HepG2 (cell line): ENCODE data around the gene MPPE1. TPM values are rescaled to one million over a fixed set of nuclear protein-coding genes. Genes with fewer than 3 reads are reported as not detected.

Experiments used
- ATAC-seq: fragments of 200-7000 bp; cut with Tn5 transposase; 3 replicates; pipeline ENCODE4 v1.9.1; 2020; ENCODE audit warnings: mild to moderate bottlenecking, moderate library complexity
- BruUV-seq: library from RNA; stranded (reverse); fragments of 400-500 nt; replicated peaks from 2 replicates; lab custom pipeline; 2021; lab: Mats Ljungman, UMichigan
- CTCF ChIA-PET: fragments of 300-600 bp; formaldehyde crosslinking; extraction: SDS; loops from one replicate; lab custom pipeline; 2021; ENCODE audit warnings: low total read pairs, inconsistent platforms, low intra/inter-chr PET ratio; lab: Yijun Ruan, JAX
- POLR2A ChIA-PET: fragments of 350-600 bp; sonication (Branson Sonifier 250); formaldehyde crosslinking; loops from one replicate; lab custom pipeline; 2020; ENCODE audit warnings: antibody characterized with exemption, inconsistent platforms; lab: Yijun Ruan, JAX
- DNase-seq: peaks from one replicate; pipeline ENCODE4 v3.0.0-alpha.2; 2015; ENCODE audit warnings: low spot score
- FAIRE-seq: peaks from 3 replicates; lab custom pipeline; 2011; peaks lifted over from hg19 to GRCh38; lab: Jason Lieb, UNC
- H2AFZ ChIP-seq: one replicate; pipeline ENCODE4 v1.6.1; 2011; ENCODE audit warnings: low read length, inconsistent platforms
- H3K27ac ChIP-seq: fragments of 300-600 bp; 3 replicates; pipeline ENCODE4 v1.8.0; 2011; ENCODE audit warnings: mixed run types, mild to moderate bottlenecking, mixed read lengths, low read length, inconsistent platforms; ENCODE audit not compliant: insufficient read depth; ENCODE audit errors: extremely low read length
- H3K27me3 ChIP-seq, 2 experiments: fragments of 200-600 bp in 1 of 2; 2 replicates in 1 of 2; 3 replicates in 1 of 2; pipeline versions ENCODE4 v1.6.0 to v1.8.0; 2011; ENCODE audit warnings: low read length in 2 of 2, mild to moderate bottlenecking in 2 of 2, moderate library complexity in 2 of 2, inconsistent platforms in 1 of 2; ENCODE audit not compliant: insufficient read depth in 2 of 2, control insufficient read depth in 1 of 2
- H3K36me3 ChIP-seq, 2 experiments: fragments of 200-600 bp in 1 of 2; replicated peaks in 1 of 2; 2 replicates in 1 of 2; 3 replicates in 1 of 2; pipeline versions ENCODE4 v1.5.1 to v1.8.0; 2011; ENCODE audit warnings: low read length in 2 of 2, inconsistent platforms in 1 of 2; ENCODE audit not compliant: insufficient read depth in 2 of 2, control insufficient read depth in 1 of 2
- H3K4me1 ChIP-seq: 2 replicates; pipeline ENCODE4 v1.5.1; 2012; ENCODE audit warnings: low read length, inconsistent platforms; ENCODE audit not compliant: insufficient read depth
- H3K4me2 ChIP-seq: 2 replicates; pipeline ENCODE4 v1.6.0; 2011; ENCODE audit warnings: low read depth, low read length, inconsistent platforms
- H3K4me3 ChIP-seq, 3 experiments: fragments of 200-600 bp in 1 of 3; sonication (generic), shearing (Covaris generic) in 1 of 3; replicated peaks in 1 of 3; 2 replicates each; pipeline ENCODE4 v1.5.1; 2011 to 2016; ENCODE audit warnings: low read length in 3 of 3, inconsistent platforms in 2 of 3, low read depth in 2 of 3, mild to moderate bottlenecking in 2 of 3, control low read depth in 1 of 3, mixed read lengths in 1 of 3; ENCODE audit not compliant: insufficient read depth in 1 of 3
- H3K79me2 ChIP-seq: one replicate; pipeline ENCODE4 v1.6.1; 2011; ENCODE audit warnings: low read length, inconsistent platforms; ENCODE audit not compliant: insufficient read depth
- H3K9ac ChIP-seq: 2 replicates; pipeline ENCODE4 v1.6.0; 2011; ENCODE audit warnings: mild to moderate bottlenecking, low read depth, low read length, inconsistent platforms; ENCODE audit not compliant: insufficient read depth
- H3K9me3 ChIP-seq: 2 replicates; pipeline ENCODE4 v1.5.1; 2012; ENCODE audit warnings: mild to moderate bottlenecking, low read length
- H4K20me1 ChIP-seq: 2 replicates; pipeline ENCODE4 v1.6.0; 2011; ENCODE audit warnings: inconsistent platforms, mild to moderate bottlenecking, low read length, moderate library complexity; ENCODE audit not compliant: insufficient read depth
- BCLAF1 ChIP-seq: fragments of 450-650 bp; IDR thresholded peaks from 2 replicates; pipeline ENCODE4 v1.6.1; 2017; ENCODE audit warnings: mild to moderate bottlenecking
- DMAP1 ChIP-seq: IDR thresholded peaks from 2 replicates; pipeline ENCODE4 v1.6.1; 2016
- DNMT3B ChIP-seq: conservative IDR thresholded peaks from 2 replicates; pipeline ENCODE4 v1.6.1; 2016; ENCODE audit warnings: missing biosample characterization, control low read depth
- HMG20A ChIP-seq: IDR thresholded peaks from 2 replicates; pipeline ENCODE4 v1.6.1; 2016; ENCODE audit warnings: borderline replicate concordance
- MYC ChIP-seq: sonication (generic); formaldehyde crosslinking; IDR thresholded peaks from 2 replicates; pipeline ENCODE4 v1.9.0; 2021; ENCODE audit warnings: missing genetic modification reagents, borderline replicate concordance
- NFKB2 ChIP-seq: sonication (generic); formaldehyde crosslinking; IDR thresholded peaks from 2 replicates; pipeline ENCODE4 v1.4.0; 2020; ENCODE audit warnings: missing genetic modification reagents, borderline replicate concordance
- POLR2A ChIP-seq, 2 experiments: IDR thresholded peaks; 2 replicates each; pipeline ENCODE4 v1.6.1; 2011; ENCODE audit warnings: low read depth in 2 of 2, low read length in 2 of 2, mild to moderate bottlenecking in 1 of 2, moderate library complexity in 1 of 2; ENCODE audit not compliant: insufficient read depth in 1 of 2
- POLR2AphosphoS5 ChIP-seq: IDR thresholded peaks from 2 replicates; pipeline ENCODE4 v1.6.1; 2012; ENCODE audit warnings: low read depth, low read length
- POLR2G ChIP-seq: fragments of 200-400 bp; formaldehyde crosslinking; IDR thresholded peaks from 2 replicates; pipeline ENCODE4 v1.6.1; 2018; ENCODE audit warnings: mild to moderate bottlenecking, low read depth, low read length, moderate library complexity
- PRPF4 ChIP-seq: fragments of 200-400 bp; formaldehyde crosslinking; IDR thresholded peaks from 2 replicates; pipeline ENCODE4 v1.6.1; 2016; ENCODE audit warnings: low read length, low read depth; ENCODE audit not compliant: poor library complexity, severe bottlenecking
- U2AF1 ChIP-seq: fragments of 200-400 bp; formaldehyde crosslinking; optimal IDR thresholded peaks from 2 replicates; pipeline ENCODE3; 2017; ENCODE audit warnings: mild to moderate bottlenecking, low read depth, low read length
- ZFP91 ChIP-seq: sonication (generic); formaldehyde crosslinking; IDR thresholded peaks from 2 replicates; pipeline ENCODE4 v1.9.0; 2022; ENCODE audit warnings: missing genetic modification reagents, mild to moderate bottlenecking, borderline replicate concordance
- ZNF292 ChIP-seq: sonication (generic); formaldehyde crosslinking; IDR thresholded peaks from 2 replicates; pipeline ENCODE4 v1.8.1; 2022; ENCODE audit warnings: mild to moderate bottlenecking, low read depth, missing genetic modification reagents, borderline replicate concordance
- ZNF354B ChIP-seq: sonication (generic); formaldehyde crosslinking; IDR thresholded peaks from 2 replicates; pipeline ENCODE4 v1.8.0; 2022; ENCODE audit warnings: mild to moderate bottlenecking, missing genetic modification reagents
- ZNF547 ChIP-seq: sonication (generic); formaldehyde crosslinking; IDR thresholded peaks from 2 replicates; pipeline ENCODE4 v1.5.1; 2020; ENCODE audit warnings: mild to moderate bottlenecking, missing genetic modification reagents
- ZNF574 ChIP-seq: sonication (generic); formaldehyde crosslinking; IDR thresholded peaks from 2 replicates; pipeline ENCODE4 v1.4.0; 2020; ENCODE audit warnings: missing genetic modification reagents
- WGBS: methylation state at CpG from one replicate; pipeline ENCODE4 v1.1.6; 2017; ENCODE audit warnings: low lambda C conversion rate; 5-methylcytosine and 5-hydroxymethylcytosine counted together
- in situ Hi-C: cut with HindIII; loops from 2 replicates; pipeline ENCODE4 v1.10.0; 2017; ENCODE audit warnings: low pct_unique_long_range_greater_than_20kb; ENCODE audit not compliant: extremely low pct_ligation_motif_present
- intact Hi-C: fragments of 100-400 bp; cut with micrococcal nuclease; formaldehyde crosslinking; loops from one replicate; pipeline ENCODE4 v1.10.0; 2022; ENCODE audit not compliant: unreplicated experiment
- polyA plus RNA-seq, 8 experiments: library from polyadenylated mRNA; depleted of rRNA in 3 of 8; stranded (reverse) in 7 of 8; unstranded in 1 of 8; fragments of >200 nt; fragmentation: Illumina TruSeq in 4 of 8; extraction: Trizol in 4 of 8; gene quantifications; 2 replicates each; pipeline versions ENCODE4 v1.2.1 to v1.2.3, GENCODE V29; 2011 to 2016; ENCODE audit warnings: low read depth in 4 of 8, missing spikeins in 1 of 8, mixed read lengths in 1 of 8; ENCODE audit not compliant: insufficient read depth in 1 of 8
- total RNA-seq, 5 experiments: library from RNA; depleted of rRNA; stranded (reverse); fragments of >200 nt; fragmentation: Illumina TruSeq; extraction: Trizol; gene quantifications; 2 replicates each; pipeline ENCODE4 v1.2.3, GENCODE V29; 2016; ENCODE audit warnings: low read depth in 1 of 5

The MPPE1 gene
- total and polyA plus RNA-seq, 2 of the 13 experiments (the other 11 are each of a cell fraction or from before 2014, with no cell fraction given), result 9.6 to 11.9 TPM

GRCh38 chr18:11857177-11857887 lies 50.8 kb downstream of the MPPE1 start:
- peak overlapping the region; percentile 62 for H3K9ac ChIP-seq
- TF ChIP-seq POLR2A (IDR thresholded peaks at IDR 0.05; ENCODE audit: insufficient read depth in 1 of 2, low read depth in 2 of 2, low read length in 2 of 2) (0 out of 4 replicates have a peak, but pooled peaks of 1 of the 2 experiments have one; percentile 61), ZNF574 (CRISPR knock-in tag) (peak; percentile 40; the same call in 1 of the 2 replicates), POLR2G (peak; percentile 69), MYC (CRISPR knock-in tag) (peak; percentile 42; the same call in 1 of the 2 replicates), BCLAF1 (no peak), NFKB2 (CRISPR knock-in tag) (peak; percentile 56; the same call in 1 of the 2 replicates), ZFP91 (CRISPR knock-in tag) (peak; percentile 27; the same call in 1 of the 2 replicates), ZNF354B (CRISPR knock-in tag) (no peak), DNMT3B (no peak), U2AF1 (no peak), POLR2AphosphoS5 (0 out of 2 replicates have a peak, but pooled peaks have one; percentile 38), ZNF547 (no peak), DMAP1 (peak; percentile 41; the same call in 1 of the 2 replicates), ZNF292 (CRISPR knock-in tag) (peak; percentile 71; the same call in 1 of the 2 replicates), PRPF4 (no peak), HMG20A (CRISPR knock-in tag) (0 out of 2 replicates have a peak, but pooled peaks have one; percentile 56)

More at GRCh38 chr18:11857177-11857887, 50.8 kb downstream of the MPPE1 start:
- Histone ChIP-seq H2AFZ (peak overlapping the region; percentile 56), H3K4me3 (peak overlapping the region; percentile 17 to 63 (median 37)), H3K4me1 (peaks cover 88% of the 10 kb centered on the region), H3K4me2 (peak overlapping the region; percentile 71), H3K79me2 (peaks cover 17% of the 10 kb centered on the region), H3K27ac (peak overlapping the region; percentile 82), H3K27me3 (no peaks in the 10 kb centered on the region), H3K9me3 (no peaks in the 10 kb centered on the region), H4K20me1 (no peaks in the 10 kb centered on the region), H3K36me3 (no peaks in the 10 kb centered on the region)
- ATAC-seq, result peak; percentile 78
- ChIA-PET CTCF (no interaction called here), POLR2A (interaction anchor here (1.0 kb wide), 2 partner anchors 17 to 30 kb away, joined by 3 to 5 read pairs; no protein-coding TSS in a partner anchor)
- peak; percentile 95 for DNase-seq
- peak; percentile 56 for FAIRE-seq
- intact Hi-C loops, result loop anchor here (10.0 kb wide), 2 partner anchors 47 to 137 kb away; partner anchors contain the start of gene MPPE1
- BruUV-seq, result no TSS peak
- WGBS, result 10% methylated on average over 10 of the region's 11 CpGs
- in situ Hi-C loops, result no loop called here
